Adipocyte (in vitro differentiated cells): ENCODE data around the gene CES3.
"Not testable (repeated sequence)": the region's sequence is repeated elsewhere in the genome, so short reads cannot be mapped to it uniquely, and the experiment has no call there.

ENCODE experiments used
- DNase-seq: peaks from one replicate; pipeline ENCODE4 v3.0.0-alpha.2; 2015; ENCODE audit warnings: low read depth
- H3K27me3 ChIP-seq: replicated peaks from 2 replicates; pipeline ENCODE4 v1.7.0; 2013; ENCODE audit warnings: mild to moderate bottlenecking, low read length, moderate library complexity; ENCODE audit not compliant: control insufficient read depth, insufficient read depth
- H3K36me3 ChIP-seq: 2 replicates; pipeline ENCODE4 v1.7.0; 2013; ENCODE audit warnings: low read length, mild to moderate bottlenecking, moderate library complexity; ENCODE audit not compliant: control insufficient read depth, insufficient read depth, severe bottlenecking
- H3K4me1 ChIP-seq: 2 replicates; pipeline ENCODE4 v1.7.0; 2013; ENCODE audit warnings: mild to moderate bottlenecking, low read length, moderate library complexity; ENCODE audit not compliant: control insufficient read depth, insufficient read depth
- H3K4me3 ChIP-seq: 2 replicates; pipeline ENCODE4 v1.7.0; 2013; ENCODE audit warnings: mild to moderate bottlenecking, low read length, moderate library complexity
- H3K9ac ChIP-seq: 2 replicates; pipeline ENCODE4 v1.7.0; 2013; ENCODE audit warnings: mild to moderate bottlenecking, low read length, moderate library complexity
- H3K9me3 ChIP-seq: 2 replicates; pipeline ENCODE4 v1.7.0; 2013; ENCODE audit warnings: mild to moderate bottlenecking, low read length, moderate library complexity; ENCODE audit not compliant: control insufficient read depth

Gene CES3

GRCh38 chr16:66958857-66959703 is 2.0 kb upstream of the CES3 start:
- Histone ChIP-seq H3K9ac (no peak overlapping the region), H3K36me3 (no peaks in the 10 kb centered on the region), H3K4me3 (no peak overlapping the region), H3K27me3 (peaks cover 3% of the 10 kb centered on the region), H3K9me3 (no peaks in the 10 kb centered on the region), H3K4me1 (peaks cover 12% of the 10 kb centered on the region)
- DNase-seq = no peak

- no peak for DNase-seq
- no peak overlapping the region for H3K4me3 ChIP-seq
- peaks cover 18% of the 10 kb centered on the region for H3K4me1 ChIP-seq
- H3K36me3 ChIP-seq = no peaks in the 10 kb centered on the region
- H3K9ac ChIP-seq = no peak overlapping the region
- peaks cover 9% of the 10 kb centered on the region for H3K27me3 ChIP-seq
- H3K9me3 ChIP-seq = no peaks in the 10 kb centered on the region
These were observed 1.3 kb upstream of the CES3 start for GRCh38 chr16:66959704-66960161.

- Histone ChIP-seq H3K36me3 (no peaks in the 10 kb centered on the region), H3K9ac (no peak overlapping the region), H3K4me1 (peaks cover 18% of the 10 kb centered on the region), H3K4me3 (no peak overlapping the region), H3K9me3 (no peaks in the 10 kb centered on the region), H3K27me3 (peaks cover 15% of the 10 kb centered on the region)
- no peak for DNase-seq
These were observed 796 bp upstream of the CES3 start for GRCh38 chr16:66960270-66960669.

GRCh38 chr16:66961914-66962313 is 848 bp downstream of the CES3 start:
- no peak for DNase-seq
- Histone ChIP-seq H3K36me3 (no peaks in the 10 kb centered on the region), H3K9ac (no peak overlapping the region)

GRCh38 chr16:66964049-66964448 is 3.0 kb downstream of the CES3 start:
- H3K9me3 ChIP-seq = no peaks in the 10 kb centered on the region
- DNase-seq = no peak
- no peaks in the 10 kb centered on the region for H3K36me3 ChIP-seq
- peaks cover 31% of the 10 kb centered on the region for H3K27me3 ChIP-seq
- no peak overlapping the region for H3K4me3 ChIP-seq
- H3K9ac ChIP-seq = no peak overlapping the region
- H3K4me1 ChIP-seq = peaks cover 18% of the 10 kb centered on the region

More at GRCh38 chr16:66961914-66962313, 848 bp downstream of the CES3 start:
- H3K27me3 ChIP-seq = peaks cover 25% of the 10 kb centered on the region
- no peak overlapping the region for H3K4me3 ChIP-seq
- H3K4me1 ChIP-seq = peaks cover 18% of the 10 kb centered on the region
- no peaks in the 10 kb centered on the region for H3K9me3 ChIP-seq

- DNase-seq = no peak
- H3K4me3 ChIP-seq = no peak overlapping the region
- H3K36me3 ChIP-seq = no peaks in the 10 kb centered on the region
- H3K9me3 ChIP-seq = no peaks in the 10 kb centered on the region
- H3K9ac ChIP-seq = no peak overlapping the region
- peaks cover 31% of the 10 kb centered on the region for H3K27me3 ChIP-seq
- peaks cover 8% of the 10 kb centered on the region for H3K4me1 ChIP-seq
These were observed 7.8 kb downstream of the CES3 start for GRCh38 chr16:66968847-66969246.

GRCh38 chr16:66970775-66971720 is 10.0 kb downstream of the CES3 start:
- H3K4me3 ChIP-seq = no peak overlapping the region
- no peak for DNase-seq
- no peaks in the 10 kb centered on the region for H3K9me3 ChIP-seq
- H3K36me3 ChIP-seq = no peaks in the 10 kb centered on the region
- H3K4me1 ChIP-seq = no peaks in the 10 kb centered on the region
- peaks cover 11% of the 10 kb centered on the region for H3K27me3 ChIP-seq
- H3K9ac ChIP-seq = no peak overlapping the region

- Histone ChIP-seq H3K4me3 (no peak overlapping the region), H3K36me3 (no peaks in the 10 kb centered on the region), H3K4me1 (no peaks in the 10 kb centered on the region), H3K9me3 (no peaks in the 10 kb centered on the region), H3K27me3 (no peaks in the 10 kb centered on the region), H3K9ac (no peak overlapping the region)
- DNase-seq = no peak
These were observed 11.9 kb downstream of the CES3 start for GRCh38 chr16:66972983-66973382.

- no peaks in the 10 kb centered on the region for H3K4me1 ChIP-seq
- no peak for DNase-seq
- H3K9ac ChIP-seq = no peak overlapping the region
These were observed 12.7 kb downstream of the CES3 start for GRCh38 chr16:66973716-66974115.

GRCh38 chr16:66974156-66974931 is 13.3 kb downstream of the CES3 start:
- H3K4me3 ChIP-seq, H3K4me1 ChIP-seq, H3K9ac ChIP-seq, H3K9me3 ChIP-seq, H3K36me3 ChIP-seq, H3K27me3 ChIP-seq, DNase-seq: not testable (repeated sequence)

More at GRCh38 chr16:66973716-66974115, 12.7 kb downstream of the CES3 start:
- Histone ChIP-seq H3K9me3 (no peaks in the 10 kb centered on the region), H3K36me3 (no peaks in the 10 kb centered on the region), H3K27me3 (no peaks in the 10 kb centered on the region), H3K4me3 (no peak overlapping the region)

- H3K9me3 ChIP-seq, H3K9ac ChIP-seq: not testable (repeated sequence)
These were observed 13.8 kb downstream of the CES3 start for GRCh38 chr16:66974932-66975246.

More at GRCh38 chr16:66974932-66975246, 13.8 kb downstream of the CES3 start:
- not testable (repeated sequence) for H3K4me3 ChIP-seq, DNase-seq, H3K27me3 ChIP-seq, H3K4me1 ChIP-seq, H3K36me3 ChIP-seq
